CD4-positive, alpha-beta T cell treated with Interleukin-12 subunit alpha and Interleukin-12 subunit beta, for 1 hour (primary cell): ENCODE measurements around the gene KRTAP21-2.
"Not testable (repeated sequence)": the region's sequence is repeated elsewhere in the genome, so short reads cannot be mapped to it uniquely, and the experiment has no call there.

Experiments used
- DNase-seq: peaks from one replicate; pipeline ENCODE4 v3.0.0-alpha.2; 2020

The KRTAP21-2 gene

GRCh38 chr21:30747159-30747558 is at the start of gene KRTAP21-2:
KRTAP21-2 (minus strand) TSS chr21:30747259; CDS start chr21:30747202, 57 bp downstream.
- DNase-seq = no peak

- no peak for DNase-seq
Observed at GRCh38 chr21:30793581-30794314, 46.7 kb upstream of the KRTAP21-2 start.

DNA sequence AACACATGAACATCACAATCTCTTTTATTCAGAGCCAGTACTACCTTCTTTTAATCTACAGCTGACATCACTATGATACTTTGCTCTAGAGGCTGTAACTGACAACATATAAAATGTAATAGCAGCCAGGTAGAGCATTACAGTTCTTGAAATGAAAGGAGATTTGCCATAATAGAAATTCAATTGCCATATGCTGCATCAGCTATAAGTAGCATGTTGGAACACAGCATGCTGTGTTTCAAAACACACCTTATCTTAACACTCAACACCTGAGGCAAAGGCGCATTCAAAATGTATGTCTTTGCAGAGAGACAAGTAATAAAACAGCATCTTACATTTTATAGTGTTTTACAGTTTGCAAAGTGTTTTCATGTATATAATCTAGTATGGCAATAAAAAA is 32.2 kb upstream of the KRTAP21-2 start:
- DNase-seq = no peak

DNA sequence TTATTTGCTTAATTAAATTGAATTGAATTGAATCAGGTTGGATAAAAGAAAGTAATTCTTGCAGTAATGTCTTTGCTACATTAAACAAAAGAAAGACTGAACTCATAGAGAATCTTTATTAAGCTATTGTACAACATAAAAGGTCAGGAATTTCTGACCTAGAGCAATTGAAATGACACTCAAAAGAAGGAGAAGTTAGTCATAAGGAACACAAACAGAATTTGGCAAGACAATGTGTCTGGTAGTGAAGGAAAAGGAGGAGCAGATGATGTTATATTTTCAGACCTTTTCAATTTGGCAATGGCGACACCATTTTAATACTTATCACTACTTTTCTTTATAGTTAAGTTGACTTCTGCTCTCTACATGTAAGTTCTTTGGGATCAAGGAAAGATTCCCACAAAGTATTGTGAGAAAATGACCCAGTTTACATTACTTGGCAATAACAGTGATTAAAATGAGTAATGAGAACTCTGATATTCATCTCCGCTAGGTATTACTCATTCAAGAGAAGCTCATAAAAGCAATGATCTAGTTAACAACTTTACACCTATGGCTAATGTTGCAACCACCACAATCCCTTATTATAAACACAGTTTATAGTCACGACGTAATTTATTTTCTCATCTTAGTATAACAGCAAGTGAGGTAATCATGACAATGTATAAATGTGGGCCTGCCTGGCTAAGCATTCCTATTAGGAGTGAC is 22.8 kb upstream of the KRTAP21-2 start:
- DNase-seq = no peak

- DNase-seq = no peak
Observed at GRCh38 chr21:30760776-30761175, 13.7 kb upstream of the KRTAP21-2 start.

DNA sequence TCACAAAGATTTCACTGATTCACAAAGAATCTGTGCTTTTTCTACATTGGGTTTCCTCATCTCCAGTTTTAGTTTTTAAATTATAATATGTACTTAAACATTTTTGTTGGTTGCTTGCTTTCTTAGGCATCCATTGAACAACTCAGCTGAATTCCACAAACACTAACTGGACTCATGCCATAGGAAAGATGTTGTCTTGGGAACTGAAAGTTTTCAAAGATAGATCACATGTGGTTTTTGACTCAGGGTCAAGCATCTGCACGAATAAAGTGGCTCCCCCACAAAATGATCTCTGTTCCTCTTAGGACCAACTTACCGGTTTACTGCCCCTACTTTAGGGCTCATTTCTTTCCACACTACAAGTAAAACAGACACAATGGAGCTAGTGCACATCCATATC is 11.2 kb upstream of the KRTAP21-2 start:
- DNase-seq = no peak

DNA sequence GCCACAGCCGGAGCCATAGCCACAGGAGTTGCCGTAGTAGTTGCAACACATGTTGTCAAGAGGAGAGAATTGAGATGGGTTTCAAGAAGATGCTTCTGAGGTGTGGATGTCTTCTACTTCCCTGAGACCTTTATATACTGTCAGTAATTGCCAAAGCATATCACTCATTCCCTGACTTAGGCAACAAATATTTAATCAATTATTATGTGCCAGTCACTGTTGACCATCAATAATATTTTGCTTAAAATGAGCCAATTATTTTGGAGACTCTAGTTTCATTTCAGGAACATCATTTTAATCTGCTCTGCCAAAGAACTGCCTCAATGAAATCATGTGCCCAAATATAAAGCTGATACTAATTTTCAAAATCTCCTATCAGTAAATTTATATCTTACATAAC is 8.3 kb upstream of the KRTAP21-2 start, which contains the start of gene KRTAP21-1:
TSS of gene KRTAP21-1 (minus strand) at position 101 of the 400 bp plus-strand sequence. CDS start at position 51, 50 bp downstream.
- not testable (repeated sequence) for DNase-seq

GRCh38 chr21:30740462-30740861 is 6.6 kb downstream of the KRTAP21-2 start:
- no peak for DNase-seq

DNA sequence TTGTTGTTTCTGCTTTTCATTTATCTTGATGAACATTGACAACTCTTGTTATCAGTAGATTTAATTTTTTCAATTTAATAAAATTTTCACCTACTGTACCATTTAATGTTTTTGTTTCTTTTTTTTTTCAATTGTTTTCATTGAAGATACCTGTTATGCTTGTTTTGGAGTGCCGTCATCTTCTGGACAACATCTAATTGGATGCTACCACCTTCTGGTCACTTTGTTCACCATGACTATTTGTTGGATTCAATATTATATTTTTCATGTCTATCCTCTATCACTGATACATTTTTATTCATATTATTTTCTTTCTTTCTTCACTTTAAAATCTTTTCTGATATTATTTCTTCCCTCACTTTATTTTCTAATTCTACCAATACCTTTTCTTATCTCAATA is 14.0 kb downstream of the KRTAP21-2 start:
- DNase-seq = no peak

DNA sequence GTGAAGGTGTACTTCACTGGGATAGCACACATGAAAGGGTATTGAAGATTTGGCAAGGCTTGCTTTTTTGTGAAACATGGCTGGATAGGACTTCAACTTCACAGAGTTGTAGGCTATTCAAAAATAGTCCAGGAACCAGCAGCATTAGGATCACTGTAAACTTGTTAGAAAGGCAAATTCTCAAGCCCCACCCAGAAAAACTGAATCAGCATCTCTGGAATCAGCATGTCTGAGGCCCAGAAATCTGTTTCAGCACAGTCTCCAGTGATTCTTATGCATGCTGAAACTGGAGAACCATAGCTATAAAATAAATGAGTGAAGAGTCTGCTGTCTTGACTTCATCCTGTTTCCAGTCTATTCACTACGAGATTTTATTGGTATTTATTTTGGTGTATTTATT is 20.3 kb downstream of the KRTAP21-2 start:
- DNase-seq = no peak

DNA sequence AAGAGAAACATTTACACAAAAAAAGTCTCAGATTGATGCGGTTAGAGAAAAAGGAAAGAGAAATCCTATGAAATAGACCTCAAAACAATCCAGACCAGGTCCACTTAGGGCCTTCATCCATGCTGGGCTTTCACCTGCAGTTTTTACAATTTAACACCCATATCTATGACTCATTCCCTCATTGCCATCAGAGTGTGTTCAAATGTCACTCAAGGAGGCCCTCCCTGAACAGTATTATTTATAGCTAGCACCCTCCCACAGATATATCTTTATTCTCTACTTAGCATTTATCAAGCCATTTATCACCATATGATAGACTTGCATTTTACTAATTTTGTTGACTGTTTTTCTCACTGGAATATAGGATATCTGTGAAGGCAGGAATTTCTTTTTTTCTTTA is 27.7 kb downstream of the KRTAP21-2 start:
- no peak for DNase-seq

- DNase-seq = peak; percentile 1
Observed at GRCh38 chr21:30718239-30718909, 28.7 kb downstream of the KRTAP21-2 start, which contains the start of gene KRTAP21-3. KRTAP21-3 (minus strand) TSS chr21:30718777; CDS start chr21:30718759, 18 bp downstream.

- no peak for DNase-seq
Observed at GRCh38 chr21:30717105-30717504, 30.0 kb downstream of the KRTAP21-2 start.

DNA sequence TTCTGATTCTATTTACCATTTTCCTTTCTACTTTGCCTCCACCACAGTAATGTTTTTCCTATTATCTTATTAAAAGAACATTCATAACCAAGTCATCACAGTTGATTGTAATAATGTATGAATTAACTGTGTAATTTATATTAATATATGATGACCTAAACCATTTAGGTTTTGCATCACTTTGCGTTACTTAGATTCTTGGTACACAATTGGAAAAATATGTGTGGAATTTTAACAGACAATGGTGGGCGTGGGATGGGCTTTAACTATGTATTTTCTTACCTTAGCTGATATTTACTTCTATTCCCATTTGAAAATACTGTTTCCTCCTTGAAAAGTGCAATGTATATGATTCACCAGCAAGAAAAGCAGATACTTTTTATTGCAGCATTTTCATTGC is 32.1 kb downstream of the KRTAP21-2 start:
- DNase-seq = no peak

GRCh38 chr21:30714456-30714855 is 32.6 kb downstream of the KRTAP21-2 start:
- no peak for DNase-seq

DNA sequence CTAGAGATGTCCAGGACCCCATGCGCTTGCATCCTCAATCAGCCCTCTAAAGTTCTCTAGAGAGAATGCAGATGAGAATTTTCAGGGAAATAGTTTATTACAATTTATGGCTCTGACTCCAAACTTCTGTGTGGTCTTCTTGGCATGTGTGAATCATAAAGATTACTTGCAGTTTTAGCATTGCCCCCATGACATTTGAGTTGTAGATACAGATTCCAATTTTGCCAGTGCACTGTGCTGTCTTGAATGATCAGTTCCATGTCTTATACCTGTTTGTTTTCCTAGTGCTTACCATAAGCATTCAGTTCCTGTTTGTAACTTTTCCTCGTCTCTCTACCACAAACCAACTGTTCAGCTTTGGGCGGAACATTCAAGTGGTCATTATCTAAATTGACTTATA is 33.3 kb downstream of the KRTAP21-2 start:
- DNase-seq = no peak

DNA sequence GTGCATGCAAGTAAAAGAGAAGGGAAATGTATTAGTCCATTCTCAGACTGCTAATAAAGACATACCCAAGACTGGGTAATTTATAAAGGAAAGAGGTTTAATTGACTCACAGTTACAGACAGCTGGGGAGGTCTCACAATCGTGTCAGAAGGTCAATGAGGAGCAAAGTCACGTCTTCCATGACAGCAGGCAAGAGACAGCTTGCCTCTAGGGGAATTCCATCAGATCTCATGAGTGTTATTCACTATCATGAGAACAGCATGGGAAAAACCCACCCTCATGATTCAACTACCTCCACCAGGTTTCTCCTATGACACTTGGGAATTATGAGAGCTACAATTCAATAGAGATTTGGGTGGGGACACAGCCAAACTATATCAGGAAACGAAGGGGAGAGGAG is 36.6 kb downstream of the KRTAP21-2 start:
- no peak for DNase-seq

GRCh38 chr21:30707409-30707808 is 39.6 kb downstream of the KRTAP21-2 start:
- no peak for DNase-seq
